HG03342 (cell line): ENCODE measurements around the gene DBT.
"Not testable (repeated sequence)": the region's sequence is repeated elsewhere in the genome, so short reads cannot be mapped to it uniquely, and the experiment has no call there.

Experiments used
- ATAC-seq: cut with Tn5 transposase; IDR thresholded peaks from one replicate; pipeline ENCODE4 v1.9.1; 2021; ENCODE audit warnings: mild to moderate bottlenecking, moderate library complexity; ENCODE audit not compliant: unreplicated experiment

DBT gene

GRCh38 chr1:100252901-100253300 lies 3.3 kb upstream of the DBT start:
- no peak for ATAC-seq

- no peak for ATAC-seq
Measured at GRCh38 chr1:100250807-100251206, 1.2 kb upstream of the DBT start.

GRCh38 chr1:100250264-100250663 lies 630 bp upstream of the DBT start:
- ATAC-seq = no peak

DNA sequence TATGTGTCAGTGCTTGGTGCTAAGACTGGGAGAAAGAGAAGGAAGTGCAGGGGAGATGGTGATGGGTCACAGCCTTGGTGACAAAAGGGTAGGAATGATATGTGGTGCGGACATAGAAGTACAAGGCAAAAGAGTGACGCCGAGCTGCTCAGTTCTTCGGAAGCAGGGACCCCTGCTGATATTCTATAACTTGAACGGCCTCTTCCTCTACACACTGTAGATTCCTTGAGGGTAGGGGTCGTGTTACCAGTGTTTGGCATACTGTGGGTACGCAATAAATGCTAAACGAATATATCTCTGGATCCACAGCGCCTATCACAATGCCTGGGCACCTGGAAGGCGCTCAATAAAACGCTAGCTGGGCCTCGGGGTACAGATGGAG lies 488 bp downstream of the DBT start:
- ATAC-seq = no peak

- ATAC-seq = no peak
Measured at GRCh38 chr1:100246738-100247137, 2.9 kb downstream of the DBT start.

DNA sequence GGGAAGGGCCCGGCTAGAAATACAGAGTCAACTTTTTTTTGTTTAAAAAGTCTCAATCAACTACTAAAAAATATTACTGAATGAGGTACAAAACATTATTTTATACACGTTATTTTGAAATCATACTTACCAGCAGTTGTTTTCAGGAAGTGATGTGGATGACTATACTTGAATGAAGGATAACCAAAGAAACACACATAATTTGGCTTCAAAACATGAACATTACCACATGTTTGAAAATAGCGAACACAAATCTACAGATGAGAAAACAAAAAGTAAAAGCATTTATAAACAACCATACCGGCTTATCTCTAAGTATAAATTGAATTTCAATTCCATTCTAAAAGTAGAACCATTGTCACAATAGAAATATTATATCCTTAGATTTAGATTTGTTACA lies 9.0 kb downstream of the DBT start:
- ATAC-seq = no peak

DNA sequence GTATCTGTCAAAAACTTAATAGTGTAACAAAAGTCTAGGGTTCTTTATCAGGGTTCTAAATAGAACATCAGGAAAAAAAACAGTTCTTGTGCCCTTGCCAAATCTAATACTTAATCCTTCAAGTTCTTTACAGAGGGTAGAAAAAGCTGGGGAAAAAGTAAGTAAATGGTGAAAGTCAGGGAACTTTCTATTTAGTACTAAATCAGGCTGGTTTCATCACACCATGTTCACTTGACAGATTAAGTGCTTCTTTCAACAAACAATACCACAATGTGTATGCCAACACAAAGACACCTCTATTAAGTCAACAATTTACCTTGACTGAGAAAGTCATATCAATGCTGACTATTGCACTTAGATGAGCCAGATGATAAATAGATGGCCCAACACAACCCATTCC lies 9.7 kb downstream of the DBT start:
- ATAC-seq = no peak

- ATAC-seq = no peak
Measured at GRCh38 chr1:100237091-100237490, 12.5 kb downstream of the DBT start.

- ATAC-seq = no peak
Measured at GRCh38 chr1:100234432-100234831, 15.2 kb downstream of the DBT start.

DNA sequence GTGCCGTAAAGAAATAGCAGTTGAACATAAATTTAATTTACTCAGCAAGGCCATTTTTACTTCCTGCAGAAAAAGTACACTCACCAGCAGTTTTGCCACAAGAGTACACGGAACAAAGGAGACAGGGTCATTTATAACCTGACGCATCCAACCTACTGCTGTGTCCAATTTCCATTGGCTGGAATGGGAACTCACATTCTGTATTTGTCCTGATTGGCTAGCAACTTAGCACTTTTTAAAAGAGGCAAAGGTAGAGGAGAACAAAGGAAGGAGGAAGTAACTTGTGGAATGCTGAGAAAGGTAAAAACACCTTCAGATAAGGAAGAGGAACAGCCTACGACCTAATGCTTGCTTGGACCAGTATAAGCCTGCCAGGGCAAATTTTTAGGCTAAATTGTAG lies 16.1 kb downstream of the DBT start:
- ATAC-seq = not testable (repeated sequence)

DNA sequence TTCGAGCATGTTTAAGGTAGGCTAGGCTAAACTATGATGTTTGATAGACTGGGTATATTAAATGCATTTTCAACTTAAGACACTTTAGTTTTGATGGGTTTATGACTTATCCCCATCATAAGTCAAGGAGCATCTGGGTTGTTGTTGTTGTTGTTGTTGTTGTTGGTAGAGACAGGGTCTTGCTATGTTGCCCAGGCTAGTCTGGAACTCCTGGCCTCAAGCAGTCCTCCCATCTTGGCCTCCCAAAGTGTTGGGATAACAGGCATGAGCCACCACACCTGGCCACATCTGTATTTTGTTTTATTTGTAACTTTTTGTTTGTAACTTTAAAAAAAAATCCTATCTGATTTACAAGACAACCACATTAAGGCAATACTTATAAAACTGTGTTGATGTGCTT lies 17.5 kb downstream of the DBT start:
- no peak for ATAC-seq

GRCh38 chr1:100231721-100232120 lies 17.9 kb downstream of the DBT start:
- no peak for ATAC-seq

- no peak for ATAC-seq
Measured at GRCh38 chr1:100230765-100231164, 18.9 kb downstream of the DBT start.

GRCh38 chr1:100229681-100230443 lies 19.8 kb downstream of the DBT start:
- ATAC-seq = no peak

DNA sequence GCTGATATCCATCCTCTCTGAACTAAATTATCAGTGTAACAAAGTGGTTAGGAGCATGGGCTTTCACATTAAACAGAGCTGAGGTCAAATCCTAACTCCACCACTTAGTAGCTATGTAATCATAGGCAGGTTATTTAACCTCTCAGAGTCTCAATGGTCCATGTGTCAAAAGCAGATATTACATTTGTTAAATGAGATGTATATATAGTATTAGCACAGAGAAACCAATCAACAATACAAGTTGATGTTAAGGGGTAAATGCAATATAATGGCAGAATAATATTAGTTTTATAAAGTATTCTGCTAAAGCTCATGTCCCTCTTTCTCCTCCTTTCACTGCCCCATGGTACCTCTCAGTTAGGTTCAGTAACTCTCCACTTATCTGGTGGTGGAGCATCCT lies 27.2 kb downstream of the DBT start:
- ATAC-seq = no peak

- no peak for ATAC-seq
Measured at GRCh38 chr1:100219883-100220282, 29.8 kb downstream of the DBT start.

DNA sequence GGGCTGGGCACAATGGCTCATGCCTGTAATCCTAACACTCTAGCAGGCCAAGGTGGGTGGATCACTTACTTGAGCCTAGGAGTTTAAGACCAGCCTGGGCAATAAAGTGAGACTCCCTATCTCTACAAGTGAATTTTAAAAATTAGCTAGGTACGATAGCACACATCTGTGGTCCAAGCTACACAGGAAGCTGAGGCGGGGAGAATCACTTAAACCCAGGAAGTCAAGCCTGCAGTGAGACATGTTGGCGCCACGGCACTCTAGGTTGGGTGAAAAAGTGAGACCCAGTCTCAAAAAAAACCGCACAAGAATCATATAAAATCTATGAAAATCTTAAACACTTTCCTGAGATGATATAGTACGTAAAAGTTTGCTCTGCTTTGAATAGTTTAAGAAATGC lies 30.2 kb downstream of the DBT start:
- no peak for ATAC-seq

DNA sequence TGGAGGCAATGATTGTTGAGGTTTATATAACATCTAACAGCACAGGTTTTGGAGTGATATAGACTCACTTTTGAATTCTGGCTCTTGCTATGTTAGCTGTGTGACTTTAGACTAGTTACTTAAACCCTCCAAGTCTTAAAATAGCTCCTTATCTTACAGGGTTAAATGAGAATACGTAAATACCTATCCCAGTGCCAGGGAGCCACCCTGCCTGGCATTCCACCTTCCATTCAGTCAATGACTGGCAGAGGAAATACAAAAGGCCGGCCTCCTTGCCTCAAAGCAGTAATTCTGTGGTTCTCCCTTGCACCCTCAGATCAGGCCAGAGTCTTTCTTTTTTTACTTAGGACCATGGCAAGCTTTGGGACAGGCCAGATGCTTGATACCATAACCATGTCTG lies 31.8 kb downstream of the DBT start:
- ATAC-seq = no peak

- no peak for ATAC-seq
Measured at GRCh38 chr1:100215101-100215500, 34.5 kb downstream of the DBT start.

DNA sequence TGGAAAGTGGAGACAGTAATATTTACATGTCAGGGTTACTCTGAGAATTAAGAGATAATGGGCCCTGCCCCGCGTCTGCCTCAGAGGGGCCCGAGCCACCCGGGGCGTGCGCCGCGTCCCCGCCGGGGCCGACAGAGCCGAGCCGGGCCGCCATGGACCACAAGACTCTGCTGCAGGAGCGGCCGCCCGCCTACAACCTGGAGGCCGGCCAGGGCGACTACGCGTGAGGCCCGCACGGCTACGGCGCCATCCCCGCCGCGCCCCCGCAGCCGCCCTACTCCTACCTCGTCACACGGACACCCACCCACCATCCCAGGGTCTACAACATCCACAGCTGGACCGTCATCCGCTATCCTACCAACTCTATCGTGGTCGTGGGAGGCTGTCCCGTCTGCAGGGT lies 36.5 kb downstream of the DBT start:
- no peak for ATAC-seq

- no peak for ATAC-seq
Measured at GRCh38 chr1:100206301-100206700, 43.3 kb downstream of the DBT start.

DNA sequence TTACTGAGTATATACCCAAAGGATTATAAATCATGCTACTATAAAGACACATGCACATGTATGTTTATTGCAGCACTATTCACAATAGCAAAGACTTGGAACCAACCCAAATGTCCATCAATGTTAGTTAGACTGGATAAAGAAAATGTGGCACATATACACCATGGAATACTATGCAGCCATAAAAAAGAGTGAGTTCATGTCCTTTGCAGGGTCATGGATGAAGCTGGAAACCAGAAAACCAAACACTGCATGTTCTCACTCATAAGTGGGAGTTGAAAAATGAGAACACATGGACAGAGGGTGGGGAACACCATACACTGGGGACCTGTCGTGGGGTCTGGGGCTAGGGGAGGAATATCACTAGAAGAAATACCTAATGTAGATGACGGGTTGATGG lies 44.0 kb downstream of the DBT start:
- ATAC-seq = not testable (repeated sequence)

GRCh38 chr1:100205103-100205502 lies 44.5 kb downstream of the DBT start:
- ATAC-seq = not testable (repeated sequence)
